ENCODE measurements around the gene MRGPRX1. TPM values are rescaled to one million over a fixed set of nuclear protein-coding genes. Genes with fewer than 3 reads are reported as not detected.

MRGPRX1 gene
- total RNA-seq (2022) = not detected in 2 replicates
- not detected for Bru-seq, nascent RNA
- not detected for BruChase-seq, experiment 1, labeled RNA remaining after a 6-hour chase
- not detected for BruChase-seq, experiment 2, labeled RNA remaining after a 2-hour chase
- long read RNA-seq = 0 reads

GRCh38 chr11:18939314-18939713 lies at the start of gene MRGPRX1:
MRGPRX1 (minus strand) TSS chr11:18939414; CDS start chr11:18934784, 4,630 bp downstream.
- Mint-ChIP-seq H3K27me3 (ENCODE audit: unreplicated experiment) (peaks cover 47% of the 10 kb centered on the region), H3K36me3 (ENCODE audit: insufficient read depth, unreplicated experiment) (no peaks in the 10 kb centered on the region), H3K9me3 (ENCODE audit: low read depth, unreplicated experiment) (no peaks in the 10 kb centered on the region), H3K4me1 (ENCODE audit: low read depth, unreplicated experiment) (no peaks in the 10 kb centered on the region), H3K4me3 (ENCODE audit: low read depth, unreplicated experiment) (no peak within 1 kb of the TSS), H3K27ac (ENCODE audit: unreplicated experiment) (no peak within 1 kb of the TSS)
- no peak for TF ChIP-seq CTCF (IDR thresholded peaks at IDR 0.05; ENCODE audit: unreplicated experiment)
- intact Hi-C loops (cut with micrococcal nuclease; ENCODE audit: unreplicated experiment) = no loop called here
- no peak for DNase-seq
- CTCF ChIA-PET = no interaction called here
- BruUV-seq (replicated peaks) = no TSS peak

- Mint-ChIP-seq H3K27ac (ENCODE audit: unreplicated experiment) (no peak overlapping the region), H3K4me3 (ENCODE audit: low read depth, unreplicated experiment) (no peak overlapping the region), H3K27me3 (ENCODE audit: unreplicated experiment) (peaks cover 87% of the 10 kb centered on the region), H3K4me1 (ENCODE audit: low read depth, unreplicated experiment) (peaks cover 12% of the 10 kb centered on the region), H3K9me3 (ENCODE audit: low read depth, unreplicated experiment) (no peaks in the 10 kb centered on the region), H3K36me3 (ENCODE audit: insufficient read depth, unreplicated experiment) (no peaks in the 10 kb centered on the region)
- intact Hi-C loops (cut with micrococcal nuclease; ENCODE audit: unreplicated experiment) = no loop called here
- DNase-seq = no peak
- TF ChIP-seq CTCF (IDR thresholded peaks at IDR 0.05; ENCODE audit: unreplicated experiment) = no peak
- CTCF ChIA-PET = no interaction called here
- BruUV-seq (replicated peaks) = no TSS peak
Measured at GRCh38 chr11:18987454-18988231, 48.4 kb upstream of the MRGPRX1 start.

- no peak for DNase-seq
- H3K36me3 Mint-ChIP-seq (ENCODE audit: insufficient read depth, unreplicated experiment) = no peaks in the 10 kb centered on the region
Measured at GRCh38 chr11:18986744-18987143, 47.5 kb upstream of the MRGPRX1 start.

GRCh38 chr11:18981897-18982296 lies 42.7 kb upstream of the MRGPRX1 start:
- Mint-ChIP-seq H3K4me3 (ENCODE audit: low read depth, unreplicated experiment) (no peak overlapping the region), H3K4me1 (ENCODE audit: low read depth, unreplicated experiment) (no peaks in the 10 kb centered on the region), H3K9me3 (ENCODE audit: low read depth, unreplicated experiment) (peaks cover 2% of the 10 kb centered on the region), H3K27ac (ENCODE audit: unreplicated experiment) (no peak overlapping the region), H3K36me3 (ENCODE audit: insufficient read depth, unreplicated experiment) (no peaks in the 10 kb centered on the region), H3K27me3 (ENCODE audit: unreplicated experiment) (peaks cover 70% of the 10 kb centered on the region)
- intact Hi-C loops (cut with micrococcal nuclease; ENCODE audit: unreplicated experiment) = loop anchor here (2.0 kb wide), 1 partner anchor 25 kb away; no protein-coding TSS in a partner anchor
- no peak for TF ChIP-seq CTCF (IDR thresholded peaks at IDR 0.05; ENCODE audit: unreplicated experiment)
- no TSS peak for BruUV-seq (replicated peaks)
- CTCF ChIA-PET = no interaction called here
- no peak for DNase-seq

More at GRCh38 chr11:18986744-18987143, 47.5 kb upstream of the MRGPRX1 start:
- no TSS peak for BruUV-seq (replicated peaks)
- H3K27ac Mint-ChIP-seq (ENCODE audit: unreplicated experiment) = no peak overlapping the region
- no peak overlapping the region for H3K4me3 Mint-ChIP-seq (ENCODE audit: low read depth, unreplicated experiment)
- intact Hi-C loops (cut with micrococcal nuclease; ENCODE audit: unreplicated experiment) = no loop called here
- CTCF ChIA-PET = no interaction called here
- H3K9me3 Mint-ChIP-seq (ENCODE audit: low read depth, unreplicated experiment) = peaks cover 2% of the 10 kb centered on the region
- peaks cover 87% of the 10 kb centered on the region for H3K27me3 Mint-ChIP-seq (ENCODE audit: unreplicated experiment)
- peaks cover 12% of the 10 kb centered on the region for H3K4me1 Mint-ChIP-seq (ENCODE audit: low read depth, unreplicated experiment)
- TF ChIP-seq CTCF (IDR thresholded peaks at IDR 0.05; ENCODE audit: unreplicated experiment) = no peak

Measured in Calu3 (cell line).